K562 (cell line): ENCODE data around the gene NMUR1. TPM values are rescaled to one million over a fixed set of nuclear protein-coding genes. Genes with fewer than 3 reads are reported as not detected.

Experiments
- ATAC-seq: fragments of 200-7000 bp; cut with Tn5 transposase; 3 replicates; pipeline ENCODE4 v1.9.1; 2020; ENCODE audit warnings: moderate library complexity
- BruUV-seq: library from RNA; stranded (reverse); fragments of 400-500 nt; replicated peaks from 2 replicates; lab custom pipeline; 2021; lab: Mats Ljungman, UMichigan
- CTCF ChIA-PET: fragments of 300-600 bp; formaldehyde crosslinking; extraction: SDS; loops from one replicate; lab custom pipeline; 2021; ENCODE audit warnings: low intra/inter-chr PET ratio; lab: Yijun Ruan, JAX
- POLR2A ChIA-PET: fragments of 300-600, 350-650 bp; sonication (Branson Sonifier 250); formaldehyde crosslinking; extraction: SDS; loops from one replicate; lab custom pipeline; 2021; ENCODE audit warnings: antibody characterized with exemption, inconsistent platforms; lab: Yijun Ruan, JAX
- DNase-seq, 4 experiments: peaks; one replicate each; pipeline versions ENCODE4 v3.0.0 to v3.0.0-alpha.2; 2011 to 2018; ENCODE audit warnings: low spot score in 3 of 4, mixed read lengths in 3 of 4; ENCODE audit errors: extremely low read depth in 1 of 4
- FAIRE-seq: peaks from 2 replicates; lab custom pipeline; 2011; peaks lifted over from hg19 to GRCh38; lab: Jason Lieb, UNC
- H2AFZ ChIP-seq: 2 replicates; pipeline ENCODE4 v1.6.0; 2011; ENCODE audit warnings: low read depth, low read length, control low read depth, inconsistent platforms
- H3K27ac ChIP-seq: fragments of 200-600 bp; 3 replicates; pipeline ENCODE4 v1.8.0; 2011; ENCODE audit warnings: low read depth, mild to moderate bottlenecking, control low read depth, inconsistent platforms, low read length, moderate library complexity, mixed read lengths; ENCODE audit errors: extremely low read depth
- H3K27me3 ChIP-seq, 2 experiments: fragments of 300-600 bp in 1 of 2; 2 replicates in 1 of 2; 3 replicates in 1 of 2; pipeline versions ENCODE4 v1.6.0 to v1.8.0; 2011; ENCODE audit warnings: inconsistent platforms in 2 of 2, low read length in 2 of 2, mild to moderate bottlenecking in 1 of 2, mixed read lengths in 1 of 2, moderate library complexity in 1 of 2; ENCODE audit not compliant: control insufficient read depth in 2 of 2, insufficient read depth in 2 of 2
- H3K36me3 ChIP-seq: fragments of 300-600 bp; 3 replicates; pipeline ENCODE4 v1.8.0; 2011; ENCODE audit warnings: mild to moderate bottlenecking, low read length, inconsistent platforms; ENCODE audit not compliant: control insufficient read depth, insufficient read depth
- H3K4me1 ChIP-seq, 2 experiments: fragments of 200-600 bp in 1 of 2; replicated peaks in 1 of 2; 2 replicates in 1 of 2; 3 replicates in 1 of 2; pipeline versions ENCODE4 v1.5.1 to v1.8.0; 2011; ENCODE audit warnings: inconsistent platforms in 2 of 2, low read length in 2 of 2, mild to moderate bottlenecking in 1 of 2, mixed read lengths in 1 of 2, moderate library complexity in 1 of 2; ENCODE audit not compliant: control insufficient read depth in 2 of 2, insufficient read depth in 2 of 2
- H3K4me2 ChIP-seq: 2 replicates; pipeline ENCODE4 v1.6.1; 2011; ENCODE audit warnings: low read length, control low read depth, inconsistent platforms, mixed read lengths; ENCODE audit not compliant: insufficient read depth
- H3K4me3 ChIP-seq: fragments of 200-600 bp; sonication (generic), shearing (Covaris generic); 2 replicates; pipeline ENCODE4 v1.5.1; 2016; ENCODE audit warnings: control low read depth, inconsistent platforms
- H3K79me2 ChIP-seq: fragments of 200-600 bp; 3 replicates; pipeline ENCODE4 v1.8.0; 2011; ENCODE audit warnings: low read length, inconsistent platforms; ENCODE audit not compliant: control insufficient read depth, insufficient read depth
- H3K9ac ChIP-seq, 2 experiments: 2 replicates each; pipeline versions ENCODE4 v1.6.0 to v1.6.1; 2011; ENCODE audit warnings: low read depth in 2 of 2, low read length in 2 of 2, control low read depth in 1 of 2, inconsistent platforms in 1 of 2, mild to moderate bottlenecking in 1 of 2, mixed read lengths in 1 of 2; ENCODE audit not compliant: insufficient read depth in 1 of 2
- H3K9me1 ChIP-seq: one replicate; pipeline ENCODE4 v1.6.0; 2011; ENCODE audit warnings: inconsistent platforms, mild to moderate bottlenecking, low read length, moderate library complexity; ENCODE audit not compliant: control insufficient read depth, insufficient read depth
- H3K9me3 ChIP-seq: replicated peaks from 2 replicates; pipeline ENCODE4 v1.5.1; 2011; ENCODE audit warnings: low read depth, low read length, inconsistent platforms; ENCODE audit not compliant: control insufficient read depth, insufficient read depth
- H4K20me1 ChIP-seq: replicated peaks from 2 replicates; pipeline ENCODE4 v1.6.1; 2011; ENCODE audit warnings: low read length, inconsistent platforms, mixed read lengths; ENCODE audit not compliant: control insufficient read depth, insufficient read depth
- ATF1 ChIP-seq, 2 experiments: fragments of 450-650 bp in 1 of 2; IDR thresholded peaks; 2 replicates each; pipeline ENCODE4 v1.6.1; 2016; ENCODE audit warnings: missing compliant biosample characterization in 1 of 2, missing genetic modification characterization in 1 of 2
- ATF7 ChIP-seq: fragments of 450-650 bp; IDR thresholded peaks from 2 replicates; pipeline ENCODE4 v1.7.1; 2014; ENCODE audit warnings: mild to moderate bottlenecking, moderate library complexity
- ETS1 ChIP-seq: conservative IDR thresholded peaks from 2 replicates; pipeline ENCODE4 v1.6.1; 2011; ENCODE audit warnings: low read depth, mild to moderate bottlenecking, low read length; ENCODE audit not compliant: control insufficient read depth
- MTA3 ChIP-seq: fragments of 450-650 bp; formaldehyde crosslinking; IDR thresholded peaks from 2 replicates; pipeline ENCODE4 v1.6.1; 2017; ENCODE audit warnings: mild to moderate bottlenecking, borderline replicate concordance
- MYC ChIP-seq, 2 experiments: fragments of 250-450 bp in 1 of 2; sonication (Bioruptor Pico) in 1 of 2; IDR thresholded peaks; 2 replicates each; pipeline versions ENCODE4 v1.5.1 to v1.6.1; 2012 to 2021; ENCODE audit warnings: low read depth in 2 of 2, borderline replicate concordance in 1 of 2, improper control_type of control experiment in 1 of 2, low read length in 1 of 2, mild to moderate bottlenecking in 1 of 2, moderate library complexity in 1 of 2
- NCOR1 ChIP-seq: fragments of 450-650 bp; IDR thresholded peaks from 2 replicates; pipeline ENCODE4 v1.6.1; 2016; ENCODE audit warnings: mild to moderate bottlenecking, moderate library complexity
- NFXL1 ChIP-seq: fragments of 450-650 bp; formaldehyde crosslinking; IDR thresholded peaks from 2 replicates; pipeline ENCODE4 v1.4.0; 2021; ENCODE audit warnings: mild to moderate bottlenecking
- PHF8 ChIP-seq: fragments of 200-600 bp; sonication (generic); IDR thresholded peaks from 2 replicates; pipeline ENCODE4 v1.6.1; 2012; ENCODE audit warnings: mixed run types, mild to moderate bottlenecking, inconsistent platforms, low read length, moderate library complexity, borderline replicate concordance
- POLR2AphosphoS5 ChIP-seq: IDR thresholded peaks from 2 replicates; pipeline ENCODE4 v1.6.1; 2011; ENCODE audit warnings: mild to moderate bottlenecking, low read depth, low read length, moderate library complexity; ENCODE audit not compliant: control insufficient read depth, insufficient read depth
- POLR2B ChIP-seq: fragments of 450-650 bp; IDR thresholded peaks from 2 replicates; pipeline ENCODE4 v1.6.1; 2018; ENCODE audit warnings: low read depth; ENCODE audit not compliant: partially characterized antibody
- RCOR1 ChIP-seq, 2 experiments: IDR thresholded peaks; 2 replicates each; pipeline ENCODE4 v1.6.1; 2012; ENCODE audit warnings: low read depth in 2 of 2, low read length in 2 of 2, borderline replicate concordance in 1 of 2, improper control_type of control experiment in 1 of 2
- SRSF1 ChIP-seq: fragments of 200-400 bp; formaldehyde crosslinking; IDR thresholded peaks from 2 replicates; pipeline ENCODE4 v1.6.1; 2017; ENCODE audit warnings: mild to moderate bottlenecking, low read depth, low read length, moderate library complexity
- SUPT5H ChIP-seq: fragments of 450-650 bp; IDR thresholded peaks from 2 replicates; pipeline ENCODE4 v1.6.1; 2016
- TAF1 ChIP-seq: IDR thresholded peaks from 2 replicates; pipeline ENCODE4 v1.6.1; 2011; ENCODE audit warnings: mild to moderate bottlenecking, low read length, moderate library complexity; ENCODE audit not compliant: insufficient read depth, control insufficient read depth, severe bottlenecking; ENCODE audit errors: extremely low read depth
- TAF9B ChIP-seq: fragments of 450-650 bp; IDR thresholded peaks from 2 replicates; pipeline ENCODE4 v1.6.1; 2018; ENCODE audit warnings: mild to moderate bottlenecking; ENCODE audit not compliant: partially characterized antibody
- TCF15 ChIP-seq: fragments of 250-450 bp; sonication (Bioruptor Pico); IDR thresholded peaks from 2 replicates; pipeline ENCODE4 v1.8.0; 2022; ENCODE audit warnings: moderate library complexity, mild to moderate bottlenecking, inconsistent platforms
- TEAD1 ChIP-seq, 2 experiments: fragments of 450-650 bp in 1 of 2; sonication (generic) in 1 of 2; formaldehyde crosslinking; IDR thresholded peaks; 2 replicates each; pipeline versions ENCODE4 v1.4.0 to v1.8.0; 2020 to 2022; ENCODE audit warnings: mild to moderate bottlenecking in 2 of 2, missing genetic modification reagents in 1 of 2
- USF2 ChIP-seq: sonication (generic); formaldehyde crosslinking; IDR thresholded peaks from 2 replicates; pipeline ENCODE4 v1.5.0; 2020; ENCODE audit warnings: missing genetic modification reagents
- ZNF212 ChIP-seq: fragments of 450-650 bp; formaldehyde crosslinking; IDR thresholded peaks from 2 replicates; pipeline ENCODE4 v1.4.0; 2020; ENCODE audit warnings: mild to moderate bottlenecking
- ZNF3 ChIP-seq: fragments of 250-450 bp; sonication (Bioruptor Pico); IDR thresholded peaks from 2 replicates; pipeline ENCODE4 v1.5.0; 2021; ENCODE audit warnings: mild to moderate bottlenecking, moderate library complexity
- WGBS: fragments of 100-300 bp; shearing (Covaris generic); methylation state at CpG from one replicate; pipeline ENCODE4 v1.1.6; 2016; ENCODE audit warnings: low coverage, mixed read lengths; ENCODE audit not compliant: insufficient coverage; ENCODE audit errors: missing lambda C conversion rate; 5-methylcytosine and 5-hydroxymethylcytosine counted together
- in situ Hi-C: fragments of 300-500 bp; cut with MboI; formaldehyde crosslinking; loops from 4 replicates; pipeline ENCODE4 v1.15.0; 2018; ENCODE audit warnings: inconsistent platforms, mixed read lengths
- intact Hi-C: fragments of 100-400 bp; cut with micrococcal nuclease; formaldehyde crosslinking; loops from 2 replicates; pipeline ENCODE4 v1.14.2; 2022
- polyA plus RNA-seq, 8 experiments: library from polyadenylated mRNA; depleted of rRNA in 4 of 8; stranded (reverse) in 5 of 8; unstranded in 3 of 8; fragments of >200 nt; fragmentation: Nextera tagmentation in 2 of 8; fragmentation: Illumina TruSeq in 1 of 8; extraction: Ambion mirVana in 2 of 8; extraction: Trizol in 1 of 8; gene quantifications; 2 replicates each; pipeline versions ENCODE4 v1.2.1 to v1.2.3, GENCODE V29; 2011 to 2014; ENCODE audit warnings: inconsistent platforms in 1 of 8, missing spikeins in 1 of 8
- total RNA-seq, 7 experiments: library from RNA; depleted of rRNA in 6 of 7; stranded (reverse); fragments of >200 nt in 6 of 7; fragmentation: Illumina TruSeq in 2 of 7; extraction: Trizol in 2 of 7; gene quantifications; 2 replicates each; pipeline versions ENCODE4 v1.2.1 to v1.2.3, GENCODE V29; 2011 to 2021; ENCODE audit warnings: low replicate concordance in 1 of 7

Gene NMUR1
- total and polyA plus RNA-seq, 9 of the 15 experiments (the other 6 are each of a cell fraction or from before 2014, with no cell fraction given): 0.01 to 0.27 (median 0.15) TPM

DNA sequence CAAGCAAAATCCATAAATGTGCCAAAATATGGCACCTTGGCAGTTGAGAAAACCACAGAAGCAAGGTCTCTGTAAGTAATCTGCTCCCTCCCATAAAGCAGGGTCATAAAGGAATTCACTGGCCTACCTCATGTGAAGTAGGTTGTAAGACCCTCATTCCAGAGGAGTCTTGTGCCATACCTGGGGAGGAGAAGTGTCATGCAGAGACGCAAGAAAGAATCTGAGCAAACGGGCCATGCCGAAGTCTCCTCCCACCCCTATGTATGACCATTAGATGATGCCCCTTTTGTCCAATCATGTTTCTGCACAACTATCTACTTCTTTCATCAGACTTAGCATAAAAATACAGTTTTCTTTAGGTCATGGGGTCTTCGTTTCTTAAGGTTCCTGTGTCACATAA is 14.6 kb downstream of the NMUR1 start:
- Histone ChIP-seq H3K9me3 (no peaks in the 10 kb centered on the region), H3K4me1 (peaks cover 9 to 13% of the 10 kb centered on the region in 2 experiments; a peak in 4 of 5 replicates), H3K9ac (peak overlapping the region in 1 of 2 experiments; percentile 85; a peak in 2 of 4 replicates), H3K4me3 (no peak overlapping the region), H3K9me1 (no peaks in the 10 kb centered on the region), H3K27ac (peak overlapping the region; percentile 81), H3K27me3 (no peaks in the 10 kb centered on the region; a peak in 1 of 5 replicates), H3K36me3 (peaks cover 5% of the 10 kb centered on the region; the same call in 1 of the 3 replicates), H3K4me2 (peak overlapping the region; percentile 76), H4K20me1 (no peaks in the 10 kb centered on the region), H3K79me2 (peaks cover 20% of the 10 kb centered on the region), H2AFZ (peak overlapping the region; percentile 83)
- CTCF ChIA-PET: no interaction called here
- POLR2A ChIA-PET: interaction anchor here (0.6 kb wide), 2 partner anchors 87 to 117 kb away, joined by 3 to 4 read pairs; no protein-coding TSS in a partner anchor
- FAIRE-seq: peak; percentile 58
- peak; percentile 17 to 71 (median 50) for DNase-seq
- in situ Hi-C loops (loop anchor here (5.0 kb wide), 1 partner anchor 37 kb away; no protein-coding TSS in a partner anchor), intact Hi-C loops (loop anchor here (2.0 to 5.0 kb wide), 2 partner anchors 87 to 195 kb away; no protein-coding TSS in a partner anchor)
- BruUV-seq: no TSS peak
- ATAC-seq: peak; percentile 53
- WGBS: 9% methylated on average over 4 of the region's 4 CpGs
- TF ChIP-seq ZNF3 (CRISPR knock-in tag) (no peak), MYC (IDR thresholded peaks at IDR 0.05; ENCODE audit: low read depth, low read length) (0 out of 2 replicates have a peak, but pooled peaks have one; percentile 34), MYC (CRISPR knock-in tag; IDR thresholded peaks at IDR 0.05; ENCODE audit: borderline replicate concordance, low read depth) (no peak), POLR2B (peak; percentile 81), USF2 (CRISPR knock-in tag) (no peak), PHF8 (peak; percentile 11; the same call in 1 of the 2 replicates), ATF7 (no peak), ETS1 (no peak), TAF9B (peak; percentile 52), POLR2AphosphoS5 (peak; percentile 43; the same call in 1 of the 2 replicates), NFXL1 (CRISPR knock-in tag) (no peak), MTA3 (0 out of 2 replicates have a peak, but pooled peaks have one; percentile 23), ZNF212 (CRISPR knock-in tag) (no peak), NCOR1 (no peak), TEAD1 (CRISPR knock-in tag; IDR thresholded peaks at IDR 0.05) (0 out of 4 replicates have a peak, but pooled peaks of 1 of the 2 experiments have one; percentile 28), TCF15 (CRISPR knock-in tag) (no peak), TAF1 (peak; percentile 58), SUPT5H (peak; percentile 68), SRSF1 (no peak), ATF1 (CRISPR knock-in tag; IDR thresholded peaks at IDR 0.05) (no peak), ATF1 (tag; IDR thresholded peaks at IDR 0.05) (peak; percentile 17; the same call in 1 of the 2 replicates), RCOR1 (IDR thresholded peaks at IDR 0.05; ENCODE audit: borderline replicate concordance in 1 of 2, low read depth in 2 of 2, low read length in 2 of 2) (peak in 1 of 2 experiments; percentile 55; a peak in 1 of 4 replicates)
